Raji (cell line): ENCODE measurements around the gene GPR35.

ENCODE experiments used
- POLR2A ChIP-seq: IDR thresholded peaks from 2 replicates; pipeline ENCODE4 v1.6.1; 2011; ENCODE audit warnings: low read depth, low read length, control low read depth; ENCODE audit not compliant: insufficient read depth

Gene GPR35

GRCh38 chr2:240604291-240604938, 20.9 kb upstream of the GPR35 start:
- no peak for TF ChIP-seq POLR2A

GRCh38 chr2:240604939-240605716, 20.2 kb upstream of the GPR35 start:
- TF ChIP-seq POLR2A: no peak

- TF ChIP-seq POLR2A: no peak
These were observed 19.2 kb upstream of the GPR35 start for GRCh38 chr2:240605867-240606743.

GRCh38 chr2:240611601-240612210, 13.6 kb upstream of the GPR35 start:
- no peak for TF ChIP-seq POLR2A

- TF ChIP-seq POLR2A: no peak
These were observed 11.5 kb upstream of the GPR35 start for GRCh38 chr2:240613781-240614180.

GRCh38 chr2:240614391-240614790, 10.9 kb upstream of the GPR35 start:
- no peak for TF ChIP-seq POLR2A

GRCh38 chr2:240615396-240615795, 9.9 kb upstream of the GPR35 start:
- TF ChIP-seq POLR2A: no peak

- no peak for TF ChIP-seq POLR2A
These were observed 9.3 kb upstream of the GPR35 start for GRCh38 chr2:240615820-240616547.

GRCh38 chr2:240618776-240619175, 6.5 kb upstream of the GPR35 start:
- no peak for TF ChIP-seq POLR2A

- no peak for TF ChIP-seq POLR2A
These were observed 5.7 kb upstream of the GPR35 start for GRCh38 chr2:240619506-240620148.

- no peak for TF ChIP-seq POLR2A
These were observed 5.0 kb upstream of the GPR35 start for GRCh38 chr2:240620149-240620731.

GRCh38 chr2:240620859-240621258, 4.4 kb upstream of the GPR35 start:
- no peak for TF ChIP-seq POLR2A

- no peak for TF ChIP-seq POLR2A
These were observed 3.2 kb upstream of the GPR35 start for GRCh38 chr2:240622060-240622411.

GRCh38 chr2:240622531-240623235, 2.6 kb upstream of the GPR35 start:
- TF ChIP-seq POLR2A: no peak

- TF ChIP-seq POLR2A: no peak
These were observed 1.7 kb upstream of the GPR35 start for GRCh38 chr2:240623531-240624010.
